Activated gamma-delta T cell treated with Interleukin-2 at 50 U/mL for 16 hours (primary cell): ENCODE results near the gene SNX33.
"Not testable (repeated sequence)": the region's sequence is repeated elsewhere in the genome, so short reads cannot be mapped to it uniquely, and the experiment has no call there.

Experiments used
- DNase-seq: peaks from one replicate; pipeline ENCODE4 v3.0.0-alpha.2; 2020

SNX33 gene

DNA sequence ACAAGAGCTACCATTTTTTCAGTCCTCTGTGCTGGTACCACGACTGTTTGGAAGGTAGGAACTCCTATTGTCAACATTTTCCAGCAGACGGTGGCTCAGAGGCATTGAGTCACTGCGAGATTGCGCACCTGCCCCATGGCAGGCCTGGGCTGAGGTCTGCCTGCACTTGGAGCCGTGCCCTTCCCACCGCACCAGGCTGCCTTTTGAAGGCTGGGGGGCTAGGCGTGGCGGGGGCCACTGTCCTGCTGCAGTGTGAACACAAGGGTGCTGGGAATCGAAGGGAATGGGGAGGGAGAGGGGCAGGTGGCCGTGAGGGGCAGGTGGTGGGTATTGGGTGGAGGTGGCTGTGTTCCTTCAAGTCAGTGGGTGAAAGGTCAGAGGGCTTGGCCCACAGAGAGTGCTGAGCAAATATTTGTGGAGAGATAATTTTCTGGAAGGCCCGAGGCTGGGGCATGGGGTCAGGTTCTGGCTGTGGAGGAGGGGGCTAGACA lies 16.3 kb downstream of the SNX33 start:
- no peak for DNase-seq

DNA sequence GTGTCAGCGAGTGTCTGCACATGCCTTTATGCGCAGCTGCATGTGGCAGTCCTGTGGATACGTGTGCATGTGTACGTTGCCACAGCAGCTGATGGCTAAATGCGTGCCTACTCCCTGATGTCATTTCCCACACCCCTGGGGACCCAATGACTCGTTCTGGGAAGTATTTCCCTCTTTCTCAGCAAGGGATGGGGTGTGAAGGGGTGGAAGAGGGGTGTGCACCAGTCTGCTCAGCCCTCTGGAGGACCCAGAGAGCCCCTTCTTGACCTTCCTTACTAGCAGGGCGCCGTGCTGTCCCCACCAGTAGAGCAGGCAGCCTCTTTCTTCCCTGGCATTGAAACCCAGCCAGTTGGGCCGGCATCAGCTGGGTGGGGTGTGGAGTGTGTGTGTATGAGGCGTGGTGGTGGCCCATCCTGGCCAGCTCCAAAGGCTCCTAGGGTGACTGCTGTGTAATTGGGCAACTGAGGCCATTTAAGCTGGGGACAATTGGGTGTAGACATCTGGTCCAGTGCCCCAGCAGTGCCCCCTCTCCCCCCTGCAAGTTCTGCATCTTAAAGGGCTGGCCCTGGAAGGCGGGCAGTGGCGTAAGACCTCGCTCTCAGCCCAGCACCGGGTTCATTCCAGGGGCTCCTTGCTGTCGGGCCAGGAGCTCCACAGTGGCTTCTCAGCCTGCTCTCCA lies 19.2 kb downstream of the SNX33 start:
- no peak for DNase-seq

GRCh38 chr15:75669191-75669878 lies 21.6 kb downstream of the SNX33 start:
- DNase-seq, result no peak

DNA sequence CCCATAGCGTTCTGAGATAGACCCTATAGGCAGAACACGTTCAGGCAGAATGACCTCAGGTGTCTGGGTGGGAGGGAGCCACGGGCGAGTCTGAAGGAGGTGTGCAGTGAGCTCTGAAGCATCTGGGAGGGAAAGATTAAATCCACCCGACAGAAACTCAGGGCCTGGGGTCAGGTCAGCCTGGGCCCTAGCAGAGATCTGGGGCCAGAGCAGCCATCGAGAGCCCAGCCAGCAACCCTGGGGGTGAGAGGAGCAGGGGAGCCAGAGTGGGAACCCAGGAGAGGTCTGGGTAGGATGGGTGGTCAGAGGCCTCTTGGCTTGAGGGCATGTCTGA lies 22.1 kb downstream of the SNX33 start:
- no peak for DNase-seq

DNA sequence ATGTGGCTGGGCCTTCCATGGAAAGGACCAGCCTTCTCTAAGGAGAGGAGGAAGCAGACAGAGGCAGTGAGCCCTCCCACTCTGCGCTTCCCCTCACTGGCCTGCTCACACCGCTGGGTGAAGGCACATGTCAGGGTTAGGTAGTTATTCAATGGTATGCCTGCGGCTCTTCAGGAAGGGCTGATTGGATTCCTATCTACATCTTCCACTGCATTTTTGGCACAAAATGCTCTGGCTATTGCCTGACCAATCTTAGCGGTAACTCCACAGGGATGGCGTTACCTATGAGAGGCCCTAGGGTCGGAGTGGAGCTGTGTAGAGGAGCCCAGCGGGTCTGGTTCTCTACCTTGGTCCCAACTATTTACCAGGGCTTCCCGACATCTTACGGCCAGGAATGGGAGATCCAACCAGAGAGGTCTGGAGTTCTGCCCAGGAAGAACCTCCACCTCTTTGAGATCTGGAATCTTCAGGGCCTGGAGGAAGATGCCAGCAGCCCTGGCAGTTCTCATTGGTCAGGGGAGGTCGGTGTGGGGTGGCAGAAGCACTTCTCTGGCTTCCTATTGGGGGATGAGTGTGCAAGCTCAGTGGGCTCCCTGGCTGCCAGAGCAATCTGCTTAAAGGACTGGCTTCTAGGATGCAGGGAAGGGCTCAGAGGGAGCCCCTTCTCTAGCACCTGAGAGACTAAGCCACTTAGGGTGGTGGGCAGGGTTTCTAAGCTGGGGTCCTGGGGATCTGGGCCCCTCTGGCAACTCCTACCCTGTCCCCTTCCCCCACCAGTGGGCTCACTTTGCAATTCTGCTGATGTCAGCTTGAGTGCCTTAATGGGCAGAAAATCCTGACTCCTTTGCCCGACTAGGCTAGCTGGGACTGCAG lies 24.3 kb downstream of the SNX33 start:
- no peak for DNase-seq

DNA sequence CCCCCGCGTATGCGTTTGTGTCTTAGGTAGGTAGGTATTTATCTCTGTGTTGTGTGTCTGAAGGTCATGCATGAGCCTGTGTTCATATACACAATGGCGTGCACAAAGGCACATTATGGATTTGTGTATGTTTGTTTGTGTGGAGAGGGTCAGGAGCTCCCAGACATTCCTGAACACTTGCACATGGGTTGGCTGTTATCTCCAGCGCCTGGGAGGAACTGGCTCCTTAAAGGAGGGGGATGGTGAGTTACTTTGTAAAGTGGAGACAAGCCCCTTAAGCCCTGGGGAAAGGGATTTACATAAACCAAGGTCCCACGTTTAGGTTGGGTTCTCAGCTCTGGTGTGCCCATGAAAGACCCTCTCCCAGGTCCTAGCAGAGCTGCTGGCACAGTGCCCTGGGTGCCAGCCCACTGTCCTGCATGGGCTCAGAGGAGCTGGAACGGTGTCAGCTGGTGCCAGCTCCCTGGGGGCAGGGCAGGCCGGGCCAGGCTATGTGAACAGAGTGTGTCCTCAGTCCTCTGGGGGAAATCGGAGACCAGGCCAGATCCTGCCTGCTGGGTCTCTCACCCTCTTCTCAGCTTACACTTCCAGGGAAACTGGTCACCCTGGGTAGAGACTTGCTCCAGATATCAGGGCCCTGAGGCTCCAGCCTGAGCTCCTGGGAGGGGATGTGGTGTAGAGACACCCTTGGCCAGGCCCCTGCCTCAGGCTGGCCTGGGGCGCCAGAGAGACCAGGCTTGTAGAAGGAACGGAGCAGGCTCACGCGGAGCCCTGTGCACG lies 25.1 kb downstream of the SNX33 start:
- DNase-seq, result no peak

DNA sequence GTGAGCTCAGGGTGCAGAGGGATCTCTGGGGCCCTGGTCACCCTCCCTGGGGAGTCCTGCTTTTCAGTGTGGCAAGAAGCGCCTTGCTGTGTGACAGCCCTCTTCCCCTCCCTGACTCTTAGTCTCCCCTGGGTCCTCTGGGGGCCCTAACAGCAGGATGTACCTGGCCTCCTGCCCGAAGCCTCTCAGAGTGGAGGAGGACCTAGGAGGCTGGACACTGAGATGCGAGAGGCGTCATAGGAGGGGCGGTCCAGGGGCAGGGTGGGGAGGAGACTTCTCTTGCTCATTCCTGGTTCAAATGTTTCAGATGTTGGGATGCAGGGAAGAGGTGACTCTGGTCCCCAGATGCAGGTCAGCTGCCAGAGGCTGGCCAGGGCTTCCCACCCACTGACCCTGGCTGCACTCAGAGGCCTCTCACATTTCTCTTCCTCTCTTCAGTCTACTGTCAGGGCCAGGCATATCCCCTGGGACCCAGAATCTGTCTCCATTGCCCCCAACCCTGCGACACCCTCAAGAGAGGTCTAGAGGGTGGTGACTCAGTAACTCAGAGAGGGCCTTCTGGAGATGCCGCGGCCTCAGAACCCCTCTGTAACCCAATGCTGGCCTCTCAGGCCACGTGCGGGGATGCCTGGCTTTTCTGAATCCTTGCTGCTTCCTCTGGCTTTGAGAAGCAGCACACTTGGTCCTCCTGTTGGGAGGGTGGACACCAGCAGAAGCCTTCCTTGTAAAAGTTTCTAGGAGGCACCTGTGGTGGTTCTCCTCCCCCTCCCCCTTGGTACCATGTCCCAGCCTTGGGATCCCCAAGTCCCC lies 25.9 kb downstream of the SNX33 start:
- no peak for DNase-seq

- DNase-seq, result no peak
These were observed 26.7 kb downstream of the SNX33 start for GRCh38 chr15:75674366-75674765.

DNA sequence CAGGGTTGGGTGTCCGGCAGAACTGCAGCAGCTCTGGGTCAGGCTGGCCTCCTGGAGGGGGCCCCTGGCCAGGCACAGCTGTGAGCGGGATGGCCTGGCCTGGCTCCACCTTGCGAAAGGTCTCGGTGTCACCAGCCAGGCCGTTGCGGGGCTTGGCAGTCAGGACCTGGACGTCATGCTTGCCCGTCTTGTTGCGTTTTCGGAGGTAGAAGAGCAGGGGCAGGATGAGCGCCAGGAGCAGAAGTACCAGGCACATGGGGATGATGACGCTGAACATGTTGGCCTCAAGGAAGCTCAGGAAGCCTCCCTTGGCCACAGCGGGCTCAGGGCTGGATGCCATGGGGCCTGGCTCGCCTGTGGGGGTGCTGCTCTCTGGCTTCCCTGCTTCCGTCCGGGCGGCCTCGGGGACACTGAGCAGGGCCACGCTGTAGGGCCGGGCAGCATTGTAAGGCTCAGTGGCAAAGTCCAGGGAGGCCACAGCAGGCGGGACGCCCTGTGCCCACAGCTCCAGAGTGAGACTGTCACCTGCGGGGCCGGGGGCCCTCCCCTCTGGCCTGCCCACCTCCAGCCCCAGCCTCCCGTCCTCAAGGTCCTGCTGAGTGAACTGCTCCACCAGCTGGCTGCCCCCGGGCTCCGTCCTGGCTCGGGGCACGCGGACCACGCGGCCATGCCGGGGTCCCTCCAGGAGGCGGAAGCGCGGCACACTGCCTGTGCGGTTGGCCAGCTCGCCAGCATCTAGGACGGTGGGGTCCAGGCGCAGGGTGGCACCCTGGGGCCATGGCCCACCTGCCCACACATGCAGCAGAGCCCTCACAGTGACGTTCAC lies 28.1 kb downstream of the SNX33 start:
- DNase-seq, result no peak

- no peak for DNase-seq
These were observed 29.2 kb downstream of the SNX33 start for GRCh38 chr15:75676688-75677464.

DNA sequence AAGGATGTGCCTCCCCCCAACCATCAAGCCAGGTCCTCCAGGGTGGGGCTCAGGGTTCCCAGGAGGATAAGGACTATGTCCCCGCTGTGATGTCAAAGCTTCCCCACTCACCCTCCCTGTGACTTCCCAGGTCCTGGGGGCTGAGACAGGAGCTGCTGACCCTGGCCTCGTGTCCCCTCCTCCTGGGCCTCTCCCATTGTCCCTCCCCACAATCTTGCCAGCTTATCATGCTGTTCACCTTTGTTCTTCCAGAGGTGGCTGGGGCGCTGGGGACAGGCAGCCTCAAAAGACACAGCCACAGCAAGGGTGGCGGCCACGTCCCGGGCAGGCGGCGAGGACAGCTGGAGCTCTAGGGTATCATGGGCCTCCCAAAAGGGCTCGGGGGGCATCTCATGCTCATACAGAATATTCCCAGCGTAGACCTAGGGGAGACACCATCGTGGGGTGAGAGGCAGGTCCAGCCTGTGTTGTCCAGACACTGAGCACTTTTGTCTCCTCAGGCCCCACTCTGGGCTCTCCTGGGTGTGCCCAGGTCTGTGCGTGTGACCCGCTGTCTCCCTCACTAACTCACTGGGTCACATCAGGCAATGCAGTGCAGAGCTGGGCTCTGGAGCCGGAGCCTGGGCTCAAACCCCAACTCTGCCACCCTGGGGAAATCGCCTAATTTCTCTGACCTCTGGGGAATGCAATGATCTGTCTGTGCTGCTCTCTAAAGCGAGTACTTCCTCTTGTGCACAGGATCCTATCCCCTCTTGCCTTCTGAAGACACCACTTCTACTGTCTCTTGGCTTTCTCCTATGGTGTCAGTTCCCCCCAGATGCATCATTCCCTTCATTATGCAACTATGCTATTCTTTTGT lies 30.0 kb downstream of the SNX33 start:
- DNase-seq, result no peak

DNA sequence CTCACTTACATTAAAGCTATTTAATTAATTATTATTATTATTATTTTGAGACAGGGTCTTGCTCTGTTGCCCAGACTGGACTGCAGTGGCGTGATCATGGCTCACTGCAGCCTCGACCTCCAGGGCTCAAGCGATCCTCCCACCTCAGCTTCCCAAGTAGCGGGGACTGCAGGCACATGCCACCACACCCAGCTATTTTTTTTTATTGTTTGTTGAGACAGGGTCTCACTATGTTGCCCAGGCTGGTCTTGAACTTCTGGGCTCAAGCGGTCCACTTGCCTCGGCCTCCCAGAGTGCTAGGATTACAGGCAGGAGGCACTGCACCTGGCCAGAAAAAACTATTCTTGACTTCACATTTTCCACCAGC lies 30.6 kb downstream of the SNX33 start:
- not testable (repeated sequence) for DNase-seq

DNA sequence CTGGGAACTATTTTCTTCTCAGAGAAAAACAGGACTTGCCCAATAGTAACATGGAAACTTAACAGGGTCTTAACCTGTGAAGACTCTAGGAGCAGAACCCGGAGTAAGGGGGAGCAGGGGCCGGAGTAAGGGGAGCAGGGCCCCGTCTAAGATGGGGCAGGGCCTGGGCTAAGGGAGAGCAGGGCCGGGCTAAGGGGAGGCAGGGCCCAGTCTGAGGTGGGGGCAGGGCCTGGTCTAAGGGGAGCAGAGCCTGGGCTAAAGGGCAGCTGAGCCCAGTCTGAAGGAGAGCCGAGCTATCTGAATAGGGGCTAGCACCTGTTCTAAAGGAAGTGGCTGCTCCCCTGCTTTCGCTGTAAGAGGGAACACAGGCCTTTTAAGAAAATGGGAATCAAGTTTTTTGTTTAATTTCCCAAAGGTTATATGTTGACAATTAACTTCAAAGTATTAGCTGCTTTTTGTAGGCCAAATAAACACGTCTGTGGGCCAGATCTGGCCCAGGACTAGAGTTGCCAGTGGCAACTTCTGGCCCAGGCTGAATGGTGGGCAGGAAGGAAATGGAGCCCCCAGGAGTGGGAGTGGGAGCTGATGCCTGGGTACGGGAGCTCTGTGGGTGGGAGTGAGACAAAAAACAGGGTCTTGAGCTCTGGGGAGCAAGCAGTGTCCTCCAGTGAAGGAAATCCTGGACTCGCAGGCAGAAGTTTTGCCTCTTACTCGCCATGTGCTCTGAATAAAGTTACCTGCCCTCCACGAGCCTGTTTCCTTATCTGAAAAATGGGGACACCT lies 32.5 kb downstream of the SNX33 start:
- no peak for DNase-seq

DNA sequence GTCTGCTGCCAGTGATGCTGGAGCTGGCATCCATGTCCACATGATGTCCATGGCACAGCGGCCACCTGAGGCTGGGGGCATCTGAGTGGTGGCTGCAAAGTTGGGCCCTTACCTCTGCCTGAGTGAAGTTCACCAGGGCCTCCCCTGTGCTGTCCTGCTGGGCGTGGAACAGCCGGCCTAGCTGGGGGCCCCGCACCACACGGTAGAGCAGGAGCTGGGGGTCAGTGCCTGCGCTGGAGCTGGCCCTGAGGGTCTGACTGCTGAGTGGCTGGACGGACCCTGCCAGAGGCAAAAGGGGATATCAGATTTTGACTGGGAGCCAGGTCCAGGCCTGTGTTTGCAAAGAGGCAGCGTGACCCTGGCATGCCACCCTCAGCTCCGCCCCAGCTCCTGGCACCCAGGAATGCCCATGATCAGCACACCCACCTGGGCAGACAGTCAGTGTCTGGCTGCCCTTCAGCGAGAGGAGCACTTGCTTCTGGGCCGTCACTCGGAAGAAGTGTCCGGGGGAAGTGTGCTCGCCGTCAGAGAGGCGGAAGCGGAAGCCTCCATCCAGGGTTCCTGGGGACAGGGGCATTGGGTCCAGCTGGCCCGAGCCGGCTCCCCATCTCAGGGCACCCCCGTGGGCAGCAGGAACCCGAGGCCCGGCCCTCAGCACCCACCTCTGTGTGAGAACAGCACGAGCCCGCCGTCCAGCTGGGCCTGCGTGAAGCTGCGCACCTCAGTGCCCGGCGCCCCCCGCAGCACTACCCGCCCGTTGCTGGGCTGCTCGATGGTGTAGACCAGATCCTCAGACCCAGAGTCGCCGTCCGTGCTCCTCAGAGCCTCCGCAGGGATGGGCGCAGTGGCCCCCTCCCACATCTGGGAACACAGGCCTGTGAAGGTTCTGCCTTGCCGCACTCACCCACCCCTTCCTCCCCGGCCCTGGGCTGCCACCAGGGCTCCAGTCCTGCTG lies 34.7 kb downstream of the SNX33 start:
- DNase-seq, result no peak

DNA sequence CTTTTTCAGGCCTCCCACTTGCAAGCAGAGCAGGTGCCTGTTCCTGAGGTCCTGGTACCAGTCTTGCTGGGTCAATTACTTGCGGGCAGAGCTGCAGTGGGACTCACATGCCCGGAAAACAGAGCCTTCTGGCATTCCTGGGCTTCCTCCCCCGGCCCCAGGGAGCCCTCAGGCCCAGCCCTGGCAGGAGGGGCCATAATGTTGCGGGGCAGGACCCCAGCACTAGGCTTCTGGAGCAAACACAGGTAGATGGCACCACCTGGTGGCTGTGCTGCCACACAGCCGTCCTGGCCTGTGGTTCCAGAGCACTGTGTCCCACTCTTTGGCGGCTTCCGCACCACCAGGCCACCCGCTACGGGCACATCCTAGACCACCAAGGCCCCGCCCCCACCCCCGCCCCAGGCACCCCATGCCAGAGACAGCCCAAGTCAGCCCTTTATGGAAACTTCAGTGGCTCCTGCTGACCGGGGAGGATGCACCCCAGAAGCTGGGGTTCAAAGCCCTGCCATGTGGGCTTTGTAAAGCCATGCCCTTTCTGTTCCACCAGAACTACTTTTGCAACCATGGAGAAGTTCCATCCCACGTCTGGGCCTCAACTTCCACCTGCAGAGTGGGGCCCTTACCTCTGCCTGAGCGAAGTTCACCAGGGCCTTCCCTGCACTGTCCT lies 36.1 kb downstream of the SNX33 start:
- DNase-seq, result peak; percentile 54

DNA sequence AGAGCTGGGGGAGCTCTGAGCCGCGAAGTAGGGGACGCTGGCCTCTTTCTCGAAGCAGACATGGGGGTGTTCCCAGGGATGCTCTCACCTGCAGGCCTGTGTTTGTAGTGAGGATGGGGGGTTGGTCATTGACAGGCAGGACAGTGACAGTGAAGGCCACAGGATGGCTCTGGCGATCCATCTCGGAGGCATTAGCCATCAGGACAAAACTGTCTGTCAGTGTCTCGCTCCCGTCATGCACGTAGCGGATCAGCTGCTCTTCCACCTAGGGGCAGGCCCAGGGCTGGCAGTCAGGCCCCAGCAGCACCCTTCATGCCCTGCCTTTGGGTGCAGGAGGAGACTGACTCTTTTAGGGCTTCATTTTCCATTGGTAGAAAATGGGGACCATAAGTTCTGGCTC lies 36.9 kb downstream of the SNX33 start:
- DNase-seq, result no peak

GRCh38 chr15:75685195-75685594 lies 37.5 kb downstream of the SNX33 start:
- DNase-seq, result no peak
